ENCODE data around the gene KRTAP19-3.

DNA sequence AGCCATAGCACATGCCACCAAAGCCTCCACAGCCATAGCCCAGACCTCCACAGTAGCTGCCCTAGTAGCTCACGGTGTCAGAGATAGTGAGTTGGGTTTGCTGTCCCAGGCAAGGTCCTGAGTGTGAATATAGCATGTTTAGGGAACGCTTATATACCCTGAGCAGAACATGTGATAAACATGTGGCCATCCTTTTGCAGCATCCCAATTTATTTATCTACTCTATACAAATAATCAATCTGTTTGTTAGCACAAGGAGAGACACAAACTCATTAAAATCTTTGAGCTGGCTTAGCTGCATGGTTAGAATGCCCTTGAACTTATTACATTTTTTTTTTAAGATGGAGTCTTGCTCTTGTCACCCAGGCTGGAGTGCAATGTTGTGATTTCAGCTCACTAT is 4.5 kb downstream of the KRTAP19-3 start, which contains the start of gene KRTAP19-2:
- TF ChIP-seq, protein P1, sequence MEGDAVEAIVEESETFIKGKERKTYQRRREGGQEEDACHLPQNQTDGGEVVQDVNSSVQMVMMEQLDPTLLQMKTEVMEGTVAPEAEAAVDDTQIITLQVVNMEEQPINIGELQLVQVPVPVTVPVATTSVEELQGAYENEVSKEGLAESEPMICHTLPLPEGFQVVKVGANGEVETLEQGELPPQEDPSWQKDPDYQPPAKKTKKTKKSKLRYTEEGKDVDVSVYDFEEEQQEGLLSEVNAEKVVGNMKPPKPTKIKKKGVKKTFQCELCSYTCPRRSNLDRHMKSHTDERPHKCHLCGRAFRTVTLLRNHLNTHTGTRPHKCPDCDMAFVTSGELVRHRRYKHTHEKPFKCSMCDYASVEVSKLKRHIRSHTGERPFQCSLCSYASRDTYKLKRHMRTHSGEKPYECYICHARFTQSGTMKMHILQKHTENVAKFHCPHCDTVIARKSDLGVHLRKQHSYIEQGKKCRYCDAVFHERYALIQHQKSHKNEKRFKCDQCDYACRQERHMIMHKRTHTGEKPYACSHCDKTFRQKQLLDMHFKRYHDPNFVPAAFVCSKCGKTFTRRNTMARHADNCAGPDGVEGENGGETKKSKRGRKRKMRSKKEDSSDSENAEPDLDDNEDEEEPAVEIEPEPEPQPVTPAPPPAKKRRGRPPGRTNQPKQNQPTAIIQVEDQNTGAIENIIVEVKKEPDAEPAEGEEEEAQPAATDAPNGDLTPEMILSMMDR (IDR thresholded peaks at IDR 0.05): no peak
- TF ChIP-seq POLR2A (IDR thresholded peaks at IDR 0.05) (no peak), EP300 (IDR thresholded peaks at IDR 0.05; ENCODE audit: low read depth) (no peak), POLR2AphosphoS5 (IDR thresholded peaks at IDR 0.05) (no peak)

Data from transverse colon (tissue), 4 donors.